ENCODE data around the gene USP34.

Gene USP34

GRCh38 chr2:61414674-61415073 lies 56.2 kb downstream of the USP34 start:
- H2AFZ ChIP-seq (ENCODE audit: low read depth, low read length, severe bottlenecking), result no peak overlapping the region
- no peak for TF ChIP-seq CTCF (IDR thresholded peaks at IDR 0.05; ENCODE audit: insufficient read depth, low read length, poor library complexity, severe bottlenecking)
- no peak for TF ChIP-seq EZH2phosphoT487 (conservative IDR thresholded peaks at IDR 0.05; ENCODE audit: low read length)
- H3F3A ChIP-seq (ENCODE audit: insufficient read depth), result peaks cover 24% of the 10 kb centered on the region
- no peak overlapping the region for H3K4me2 ChIP-seq (ENCODE audit: low read depth, low read length, poor library complexity, severe bottlenecking)
- H3K79me2 ChIP-seq (ENCODE audit: insufficient read depth, low read length), result peaks cover 90% of the 10 kb centered on the region
- H3K36me3 ChIP-seq (ENCODE audit: low read length), result peaks cover 27% of the 10 kb centered on the region
- no peak overlapping the region for H3K27ac ChIP-seq (ENCODE audit: low read depth, low read length)
- H3K9me2 ChIP-seq (replicated peaks; ENCODE audit: insufficient read depth, low read length), result no peaks in the 10 kb centered on the region
- no peak overlapping the region for H3K4me3 ChIP-seq (ENCODE audit: insufficient read depth, low read length, poor library complexity, severe bottlenecking)
- H3K9me3 ChIP-seq (ENCODE audit: insufficient read depth, low read length), result no peaks in the 10 kb centered on the region
- no peak overlapping the region for H3K9ac ChIP-seq (ENCODE audit: low read length)
- H4K20me1 ChIP-seq (ENCODE audit: low read depth, low read length), result peaks cover 17% of the 10 kb centered on the region
- no peaks in the 10 kb centered on the region for H3K27me3 ChIP-seq (ENCODE audit: low read length)

GRCh38 chr2:61411109-61411508 lies 59.8 kb downstream of the USP34 start:
- no peak overlapping the region for H2AFZ ChIP-seq (ENCODE audit: low read depth, low read length, severe bottlenecking)
- H3K27ac ChIP-seq (ENCODE audit: low read depth, low read length), result no peak overlapping the region
- peaks cover 20% of the 10 kb centered on the region; the same call in 1 of the 2 replicates for H3K36me3 ChIP-seq (ENCODE audit: low read length)
- H3K4me2 ChIP-seq (ENCODE audit: low read depth, low read length, poor library complexity, severe bottlenecking), result no peak overlapping the region
- H3K9me3 ChIP-seq (ENCODE audit: insufficient read depth, low read length), result no peaks in the 10 kb centered on the region
- no peaks in the 10 kb centered on the region for H3K27me3 ChIP-seq (ENCODE audit: low read length)
- H3K9ac ChIP-seq (ENCODE audit: low read length), result no peak overlapping the region
- H3K79me2 ChIP-seq (ENCODE audit: insufficient read depth, low read length), result peaks cover 92% of the 10 kb centered on the region
- H3F3A ChIP-seq (ENCODE audit: insufficient read depth), result peaks cover 19% of the 10 kb centered on the region; the same call in 1 of the 2 replicates
- peaks cover 16% of the 10 kb centered on the region for H4K20me1 ChIP-seq (ENCODE audit: low read depth, low read length)
- H3K9me2 ChIP-seq (replicated peaks; ENCODE audit: insufficient read depth, low read length), result no peaks in the 10 kb centered on the region
- TF ChIP-seq CTCF (IDR thresholded peaks at IDR 0.05; ENCODE audit: insufficient read depth, low read length, poor library complexity, severe bottlenecking) (no peak), EZH2phosphoT487 (conservative IDR thresholded peaks at IDR 0.05; ENCODE audit: low read length) (no peak)
- H3K4me3 ChIP-seq (ENCODE audit: insufficient read depth, low read length, poor library complexity, severe bottlenecking), result no peak overlapping the region

- Histone ChIP-seq H3K9ac (ENCODE audit: low read length) (no peak overlapping the region), H3F3A (ENCODE audit: insufficient read depth) (peaks cover 20% of the 10 kb centered on the region; the same call in 1 of the 2 replicates), H3K9me3 (ENCODE audit: insufficient read depth, low read length) (no peaks in the 10 kb centered on the region), H3K4me2 (ENCODE audit: low read depth, low read length, poor library complexity, severe bottlenecking) (no peak overlapping the region), H2AFZ (ENCODE audit: low read depth, low read length, severe bottlenecking) (no peak overlapping the region), H4K20me1 (ENCODE audit: low read depth, low read length) (peaks cover 23% of the 10 kb centered on the region), H3K79me2 (ENCODE audit: insufficient read depth, low read length) (peaks cover 89% of the 10 kb centered on the region), H3K36me3 (ENCODE audit: low read length) (peaks cover 25% of the 10 kb centered on the region), H3K9me2 (replicated peaks; ENCODE audit: insufficient read depth, low read length) (no peaks in the 10 kb centered on the region), H3K27ac (ENCODE audit: low read depth, low read length) (no peak overlapping the region), H3K4me3 (ENCODE audit: insufficient read depth, low read length, poor library complexity, severe bottlenecking) (no peak overlapping the region), H3K27me3 (ENCODE audit: low read length) (no peaks in the 10 kb centered on the region)
- no peak for TF ChIP-seq EZH2phosphoT487 (conservative IDR thresholded peaks at IDR 0.05; ENCODE audit: low read length)
- TF ChIP-seq CTCF (IDR thresholded peaks at IDR 0.05; ENCODE audit: insufficient read depth, low read length, poor library complexity, severe bottlenecking), result no peak
Observed at GRCh38 chr2:61410185-61410584, 60.7 kb downstream of the USP34 start.

Measured in SU-DHL-6 (cell line).